HepG2 (cell line): ENCODE results near the gene SH3PXD2A. TPM values are rescaled to one million over a fixed set of nuclear protein-coding genes. Genes with fewer than 3 reads are reported as not detected.

ENCODE experiments used
- ASH2L ChIP-seq: fragments of 300-600, 200-600 bp; sonication (generic); IDR thresholded peaks from 2 replicates; pipeline ENCODE4 v1.7.0; 2017; ENCODE audit warnings: low read depth, mild to moderate bottlenecking, moderate library complexity, mixed read lengths, low read length; ENCODE audit not compliant: insufficient read length
- BATF2 ChIP-seq: sonication (generic); formaldehyde crosslinking; IDR thresholded peaks from 2 replicates; pipeline ENCODE4 v1.8.0; 2022; ENCODE audit warnings: mild to moderate bottlenecking, missing genetic modification reagents, moderate library complexity
- ETV6 ChIP-seq: sonication (generic); formaldehyde crosslinking; conservative IDR thresholded peaks from 2 replicates; pipeline ENCODE4 v1.4.0; 2020; ENCODE audit warnings: missing genetic modification reagents
- GLMP ChIP-seq: sonication (generic); formaldehyde crosslinking; IDR thresholded peaks from 2 replicates; pipeline ENCODE4 v1.9.0; 2021; ENCODE audit warnings: missing genetic modification reagents, mild to moderate bottlenecking, borderline replicate concordance
- HNF4G ChIP-seq, 2 experiments: sonication (generic) in 1 of 2; formaldehyde crosslinking in 1 of 2; IDR thresholded peaks; 2 replicates each; pipeline versions ENCODE4 v1.4.0 to v1.6.1; 2011 to 2020; ENCODE audit warnings: borderline replicate concordance in 2 of 2, low read depth in 2 of 2, mild to moderate bottlenecking in 2 of 2, low read length in 1 of 2, missing genetic modification reagents in 1 of 2, moderate library complexity in 1 of 2
- HNRNPL ChIP-seq: fragments of 200-400 bp; formaldehyde crosslinking; IDR thresholded peaks from 2 replicates; pipeline ENCODE4 v1.6.1; 2017; ENCODE audit warnings: mild to moderate bottlenecking, low read depth, low read length
- KLF9 ChIP-seq: IDR thresholded peaks from 2 replicates; pipeline ENCODE4 v1.6.1; 2016; ENCODE audit warnings: low read depth
- NFIB ChIP-seq: sonication (generic); formaldehyde crosslinking; IDR thresholded peaks from 2 replicates; pipeline ENCODE4 v1.9.0; 2021; ENCODE audit warnings: missing genetic modification reagents, mild to moderate bottlenecking, borderline replicate concordance
- RERE ChIP-seq: IDR thresholded peaks from 2 replicates; pipeline ENCODE4 v1.6.1; 2016; ENCODE audit warnings: low read depth, missing genetic modification reagents, missing compliant biosample characterization
- SALL1 ChIP-seq: sonication (generic); formaldehyde crosslinking; IDR thresholded peaks from 2 replicates; pipeline ENCODE4 v1.8.0; 2022; ENCODE audit warnings: mild to moderate bottlenecking, missing genetic modification reagents
- TBX2 ChIP-seq: sonication (generic); formaldehyde crosslinking; IDR thresholded peaks from 2 replicates; pipeline ENCODE4 v1.5.0; 2020; ENCODE audit warnings: missing genetic modification reagents, mild to moderate bottlenecking, borderline replicate concordance
- THAP9 ChIP-seq: sonication (generic); formaldehyde crosslinking; IDR thresholded peaks from 2 replicates; pipeline ENCODE4; 2020; ENCODE audit warnings: missing genetic modification reagents, mild to moderate bottlenecking, borderline replicate concordance
- U2AF2 ChIP-seq: fragments of 200-400 bp; formaldehyde crosslinking; IDR thresholded peaks from 2 replicates; pipeline ENCODE4 v1.6.1; 2017; ENCODE audit warnings: low read depth, mild to moderate bottlenecking, low read length
- ZBTB3 ChIP-seq: sonication (generic); formaldehyde crosslinking; IDR thresholded peaks from 2 replicates; pipeline ENCODE4 v1.4.0; 2020; ENCODE audit warnings: low read depth, mild to moderate bottlenecking, moderate library complexity, missing genetic modification reagents, borderline replicate concordance
- ZBTB38 ChIP-seq: sonication (generic); formaldehyde crosslinking; IDR thresholded peaks from 2 replicates; pipeline ENCODE4 v1.5.1; 2020; ENCODE audit warnings: mild to moderate bottlenecking, missing genetic modification reagents
- ZNF350 ChIP-seq: sonication (generic); formaldehyde crosslinking; IDR thresholded peaks from 2 replicates; pipeline ENCODE4 v1.4.0; 2020; ENCODE audit warnings: mild to moderate bottlenecking, low read depth, missing genetic modification reagents, borderline replicate concordance
- ZNF570 ChIP-seq: sonication (generic); formaldehyde crosslinking; IDR thresholded peaks from 2 replicates; pipeline ENCODE4 v1.4.0; 2020; ENCODE audit warnings: mild to moderate bottlenecking, missing genetic modification reagents, borderline replicate concordance
- ZNF616 ChIP-seq: sonication (generic); formaldehyde crosslinking; IDR thresholded peaks from 2 replicates; pipeline ENCODE4 v1.5.0; 2020; ENCODE audit warnings: low read depth, mild to moderate bottlenecking, missing genetic modification reagents
- polyA plus RNA-seq, 8 experiments: library from polyadenylated mRNA; depleted of rRNA in 3 of 8; stranded (reverse) in 7 of 8; unstranded in 1 of 8; fragments of >200 nt; fragmentation: Illumina TruSeq in 4 of 8; extraction: Trizol in 4 of 8; gene quantifications; 2 replicates each; pipeline versions ENCODE4 v1.2.1 to v1.2.3, GENCODE V29; 2011 to 2016; ENCODE audit warnings: low read depth in 4 of 8, missing spikeins in 1 of 8, mixed read lengths in 1 of 8; ENCODE audit not compliant: insufficient read depth in 1 of 8
- total RNA-seq, 5 experiments: library from RNA; depleted of rRNA; stranded (reverse); fragments of >200 nt; fragmentation: Illumina TruSeq; extraction: Trizol; gene quantifications; 2 replicates each; pipeline ENCODE4 v1.2.3, GENCODE V29; 2016; ENCODE audit warnings: low read depth in 1 of 5

The SH3PXD2A gene
- total and polyA plus RNA-seq, 2 of the 13 experiments (the other 11 are each of a cell fraction or from before 2014, with no cell fraction given): 11.1 to 11.3 TPM

- TF ChIP-seq SALL1 (peak; percentile 47), ASH2L (no peak), BATF2 (CRISPR knock-in tag) (no peak), RERE (CRISPR knock-in tag) (no peak), ZBTB3 (no peak), ETV6 (CRISPR knock-in tag) (no peak), ZNF350 (CRISPR knock-in tag) (no peak), ZBTB38 (CRISPR knock-in tag) (0 out of 2 replicates have a peak, but pooled peaks have one; percentile 12), GLMP (no peak), ZNF570 (CRISPR knock-in tag) (no peak), THAP9 (CRISPR knock-in tag) (no peak), HNF4G (IDR thresholded peaks at IDR 0.05; ENCODE audit: borderline replicate concordance, low read depth, low read length) (peak; percentile 33; the same call in 1 of the 2 replicates), HNF4G (CRISPR knock-in tag; IDR thresholded peaks at IDR 0.05; ENCODE audit: borderline replicate concordance, low read depth) (no peak), NFIB (CRISPR knock-in tag) (0 out of 2 replicates have a peak, but pooled peaks have one; percentile 20), KLF9 (no peak), HNRNPL (no peak), U2AF2 (no peak), ZNF616 (CRISPR knock-in tag) (no peak), TBX2 (0 out of 2 replicates have a peak, but pooled peaks have one; percentile 32)
Observed at GRCh38 chr10:103652599-103653281, 202.6 kb downstream of the SH3PXD2A start (continued).
